Limb (tissue), 2 donors: ENCODE results near the gene CSNK2A3.

Source experiments
- DNase-seq, 2 donors: peaks; one replicate each; pipeline ENCODE4 v3.0.0-alpha.2; 2016; ENCODE audit errors: extremely low spot score in 2 of 2

The CSNK2A3 gene

GRCh38 chr11:11338304-11338703, 14.7 kb downstream of the CSNK2A3 start:
- no peak for DNase-seq

- DNase-seq, result no peak
Observed at GRCh38 chr11:11336664-11337063, 16.4 kb downstream of the CSNK2A3 start.

- DNase-seq, result no peak
Observed at GRCh38 chr11:11335043-11335442, 18.0 kb downstream of the CSNK2A3 start.

GRCh38 chr11:11334607-11335006, 18.4 kb downstream of the CSNK2A3 start:
- no peak for DNase-seq

GRCh38 chr11:11332141-11332710, 20.8 kb downstream of the CSNK2A3 start:
- DNase-seq, result no peak

- no peak for DNase-seq
Observed at GRCh38 chr11:11329062-11329806, 23.8 kb downstream of the CSNK2A3 start.

- no peak for DNase-seq
Observed at GRCh38 chr11:11324090-11324489, 29.0 kb downstream of the CSNK2A3 start.

GRCh38 chr11:11322101-11322500, 30.9 kb downstream of the CSNK2A3 start:
- DNase-seq, result no peak

- DNase-seq, result no peak
Observed at GRCh38 chr11:11320825-11321224, 32.2 kb downstream of the CSNK2A3 start.

- DNase-seq, result no peak
Observed at GRCh38 chr11:11318961-11319360, 34.1 kb downstream of the CSNK2A3 start.

- DNase-seq, result no peak
Observed at GRCh38 chr11:11318461-11318860, 34.6 kb downstream of the CSNK2A3 start.

GRCh38 chr11:11316651-11317230, 36.3 kb downstream of the CSNK2A3 start:
- no peak for DNase-seq

GRCh38 chr11:11313902-11314692, 39.0 kb downstream of the CSNK2A3 start:
- no peak for DNase-seq

GRCh38 chr11:11313426-11313825, 39.6 kb downstream of the CSNK2A3 start:
- DNase-seq, result no peak

GRCh38 chr11:11312738-11313137, 40.3 kb downstream of the CSNK2A3 start:
- DNase-seq, result no peak

- DNase-seq, result no peak
Observed at GRCh38 chr11:11311169-11311568, 41.9 kb downstream of the CSNK2A3 start.

- no peak for DNase-seq
Observed at GRCh38 chr11:11309906-11310305, 43.1 kb downstream of the CSNK2A3 start.

GRCh38 chr11:11308249-11308648, 44.8 kb downstream of the CSNK2A3 start:
- DNase-seq, result no peak

GRCh38 chr11:11306855-11307254, 46.2 kb downstream of the CSNK2A3 start:
- no peak for DNase-seq

- no peak for DNase-seq
Observed at GRCh38 chr11:11304550-11304949, 48.5 kb downstream of the CSNK2A3 start.

- DNase-seq, result no peak
Observed at GRCh38 chr11:11302565-11302964, 50.5 kb downstream of the CSNK2A3 start.
